ENCODE results near the gene CKAP5. TPM values are rescaled to one million over a fixed set of nuclear protein-coding genes. Genes with fewer than 3 reads are reported as not detected.

Gene CKAP5
- total RNA-seq, 2 donors from 2014 or later, result 162 to 211 TPM

- WGBS, 2 experiments (ENCODE audit: insufficient coverage in 1 of 2, insufficient read length in 1 of 2), result 88 to 96% methylated on average over 1 to 4 of the region's 4 CpGs
- Mint-ChIP-seq H3K27me3 (ENCODE audit: insufficient read depth) (no peaks in the 10 kb centered on the region), H3K9me3 (no peaks in the 10 kb centered on the region), H3K4me3 (no peak overlapping the region), H3K4me1 (peaks cover 3% of the 10 kb centered on the region), H3K36me3 (ENCODE audit: low read depth) (peaks cover 9% of the 10 kb centered on the region), H3K27ac (no peak overlapping the region)
- Histone ChIP-seq H3K4me1 (ENCODE audit: control insufficient read depth, insufficient read depth, low read length) (no peaks in the 10 kb centered on the region), H3K9ac (ENCODE audit: extremely low read depth, low read length, poor library complexity, severe bottlenecking) (no peak overlapping the region), H3K27me3 (ENCODE audit: control insufficient read depth, insufficient read depth, low read length, poor library complexity, severe bottlenecking) (no peaks in the 10 kb centered on the region), H3K4me3 (ENCODE audit: low read length) (no peak overlapping the region), H3K36me3 (ENCODE audit: control insufficient read depth, insufficient read depth, low read length) (peaks cover 13% of the 10 kb centered on the region), H3K27ac (ENCODE audit: low read depth, low read length) (no peak overlapping the region), H3K9me3 (ENCODE audit: control insufficient read depth, low read length) (no peaks in the 10 kb centered on the region)
- no peak for DNase-seq
- no peak for TF ChIP-seq CTCF (conservative IDR thresholded peaks at IDR 0.05)
Measured at GRCh38 chr11:46834821-46835220, 11.3 kb downstream of the CKAP5 start.

GRCh38 chr11:46832511-46833214 lies 13.4 kb downstream of the CKAP5 start:
- Histone ChIP-seq H3K4me1 (ENCODE audit: control insufficient read depth, insufficient read depth, low read length) (no peaks in the 10 kb centered on the region), H3K4me3 (ENCODE audit: low read length) (no peak overlapping the region), H3K27ac (ENCODE audit: low read depth, low read length) (no peak overlapping the region), H3K36me3 (ENCODE audit: control insufficient read depth, insufficient read depth, low read length) (peaks cover 7% of the 10 kb centered on the region), H3K9me3 (ENCODE audit: control insufficient read depth, low read length) (no peaks in the 10 kb centered on the region), H3K27me3 (ENCODE audit: control insufficient read depth, insufficient read depth, low read length, poor library complexity, severe bottlenecking) (no peaks in the 10 kb centered on the region), H3K9ac (ENCODE audit: extremely low read depth, low read length, poor library complexity, severe bottlenecking) (no peak overlapping the region)
- Mint-ChIP-seq H3K4me3 (no peak overlapping the region), H3K27me3 (ENCODE audit: insufficient read depth) (no peaks in the 10 kb centered on the region), H3K4me1 (peaks cover 8% of the 10 kb centered on the region), H3K9me3 (no peaks in the 10 kb centered on the region), H3K36me3 (ENCODE audit: low read depth) (peaks cover 9% of the 10 kb centered on the region), H3K27ac (no peak overlapping the region)
- no peak for TF ChIP-seq CTCF (conservative IDR thresholded peaks at IDR 0.05)
- DNase-seq, result no peak
- 93 to 97% methylated on average over 4 to 5 of the region's 5 CpGs for WGBS, 2 experiments (ENCODE audit: insufficient coverage in 1 of 2, insufficient read length in 1 of 2)

GRCh38 chr11:46827995-46828394 lies 18.1 kb downstream of the CKAP5 start:
- H3K36me3 ChIP-seq (ENCODE audit: control insufficient read depth, insufficient read depth, low read length), result peaks cover 5% of the 10 kb centered on the region
- no peak overlapping the region for H3K9ac ChIP-seq (ENCODE audit: extremely low read depth, low read length, poor library complexity, severe bottlenecking)
- TF ChIP-seq CTCF (conservative IDR thresholded peaks at IDR 0.05), result no peak
- no peak overlapping the region for H3K27ac Mint-ChIP-seq
- no peak overlapping the region for H3K4me3 ChIP-seq (ENCODE audit: low read length)
- peaks cover 6% of the 10 kb centered on the region for H3K4me1 ChIP-seq (ENCODE audit: control insufficient read depth, insufficient read depth, low read length)
- no peaks in the 10 kb centered on the region for H3K27me3 ChIP-seq (ENCODE audit: control insufficient read depth, insufficient read depth, low read length, poor library complexity, severe bottlenecking)
- H3K4me3 Mint-ChIP-seq, result no peak overlapping the region
- DNase-seq, result no peak
- peak overlapping the region; percentile 5 for H3K27ac ChIP-seq (ENCODE audit: low read depth, low read length)
- whole genome bisulfite sequencing, 2 experiments (ENCODE audit: insufficient coverage in 1 of 2, insufficient read length in 1 of 2), result 80% methylated on average over 1 of the region's 1 CpG; no CpG with 5 or more reads in 1 of the 2 experiments
- H3K27me3 Mint-ChIP-seq (ENCODE audit: insufficient read depth), result no peaks in the 10 kb centered on the region
- no peaks in the 10 kb centered on the region for H3K9me3 Mint-ChIP-seq
- H3K36me3 Mint-ChIP-seq (ENCODE audit: low read depth), result peaks cover 11% of the 10 kb centered on the region
- no peaks in the 10 kb centered on the region for H3K9me3 ChIP-seq (ENCODE audit: control insufficient read depth, low read length)
- H3K4me1 Mint-ChIP-seq, result peaks cover 22% of the 10 kb centered on the region

Data from endodermal cell (in vitro differentiated cells).